HG03442 (cell line): Measurements from ENCODE around the gene PITPNM2.
"Not testable (repeated sequence)": the region's sequence is repeated elsewhere in the genome, so short reads cannot be mapped to it uniquely, and the experiment has no call there.

ENCODE experiments used
- ATAC-seq: cut with Tn5 transposase; IDR thresholded peaks from one replicate; pipeline ENCODE4 v1.9.1; 2021; ENCODE audit warnings: mild to moderate bottlenecking, moderate library complexity; ENCODE audit not compliant: unreplicated experiment

Gene PITPNM2

GRCh38 chr12:123121670-123122069 is 29.2 kb downstream of the PITPNM2 start:
- no peak for ATAC-seq

DNA sequence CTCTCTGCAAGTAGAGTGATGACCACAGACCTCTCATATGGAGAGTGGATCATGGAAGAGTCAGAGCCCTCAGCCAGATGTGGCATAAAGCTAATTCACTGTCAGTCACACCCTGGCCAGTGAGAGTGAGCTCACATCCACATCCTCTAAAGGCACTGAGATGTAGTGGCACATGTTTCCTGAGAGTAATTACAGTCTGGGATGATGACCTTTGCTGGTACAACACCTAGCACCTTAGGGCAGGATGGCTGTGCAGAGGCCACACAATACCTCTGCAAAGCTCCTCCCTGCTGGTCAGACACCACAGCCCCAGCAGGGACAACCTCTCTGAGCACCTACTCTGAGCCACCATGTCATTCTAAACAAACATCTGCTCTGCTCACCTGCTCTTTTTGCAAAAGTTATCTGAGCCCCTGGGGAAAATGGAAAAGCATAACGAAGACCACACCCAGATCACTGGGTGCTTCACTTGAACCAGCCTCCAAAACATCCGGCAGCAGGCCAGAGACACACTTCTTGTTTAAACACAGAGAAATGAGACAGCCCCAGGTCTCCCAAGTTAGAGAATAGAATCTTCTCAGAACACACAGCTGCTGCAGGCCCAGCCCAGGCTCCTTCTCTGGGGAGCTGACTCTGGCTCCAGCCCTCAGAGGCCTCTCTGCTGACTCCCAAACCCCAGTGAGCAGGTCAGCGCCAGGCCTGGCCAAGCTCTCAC is 30.3 kb downstream of the PITPNM2 start:
- ATAC-seq: peak; percentile 22

- peak; percentile 77 for ATAC-seq
Measured at GRCh38 chr12:123119808-123120207, 31.1 kb downstream of the PITPNM2 start.

DNA sequence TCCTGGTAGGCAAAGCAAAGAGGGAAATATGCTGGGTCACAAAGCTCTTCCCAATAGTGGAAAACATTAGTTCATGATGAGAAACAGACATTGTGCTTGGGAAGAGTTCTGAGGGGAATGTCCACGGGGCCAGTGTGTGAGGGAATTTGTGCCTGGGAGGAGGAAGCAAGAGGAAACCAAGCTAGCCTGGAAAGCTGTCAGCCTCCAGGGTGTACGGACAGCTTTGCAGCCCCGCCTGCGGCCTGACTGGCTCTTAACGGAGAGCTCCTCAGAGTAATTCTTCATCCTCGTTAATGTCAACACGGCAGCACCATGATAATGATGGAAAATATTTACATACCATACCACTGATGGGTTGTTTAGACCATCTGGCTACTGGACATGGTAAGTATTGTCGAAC is 32.4 kb downstream of the PITPNM2 start:
- no peak for ATAC-seq

- no peak for ATAC-seq
Measured at GRCh38 chr12:123115409-123116121, 35.3 kb downstream of the PITPNM2 start.

DNA sequence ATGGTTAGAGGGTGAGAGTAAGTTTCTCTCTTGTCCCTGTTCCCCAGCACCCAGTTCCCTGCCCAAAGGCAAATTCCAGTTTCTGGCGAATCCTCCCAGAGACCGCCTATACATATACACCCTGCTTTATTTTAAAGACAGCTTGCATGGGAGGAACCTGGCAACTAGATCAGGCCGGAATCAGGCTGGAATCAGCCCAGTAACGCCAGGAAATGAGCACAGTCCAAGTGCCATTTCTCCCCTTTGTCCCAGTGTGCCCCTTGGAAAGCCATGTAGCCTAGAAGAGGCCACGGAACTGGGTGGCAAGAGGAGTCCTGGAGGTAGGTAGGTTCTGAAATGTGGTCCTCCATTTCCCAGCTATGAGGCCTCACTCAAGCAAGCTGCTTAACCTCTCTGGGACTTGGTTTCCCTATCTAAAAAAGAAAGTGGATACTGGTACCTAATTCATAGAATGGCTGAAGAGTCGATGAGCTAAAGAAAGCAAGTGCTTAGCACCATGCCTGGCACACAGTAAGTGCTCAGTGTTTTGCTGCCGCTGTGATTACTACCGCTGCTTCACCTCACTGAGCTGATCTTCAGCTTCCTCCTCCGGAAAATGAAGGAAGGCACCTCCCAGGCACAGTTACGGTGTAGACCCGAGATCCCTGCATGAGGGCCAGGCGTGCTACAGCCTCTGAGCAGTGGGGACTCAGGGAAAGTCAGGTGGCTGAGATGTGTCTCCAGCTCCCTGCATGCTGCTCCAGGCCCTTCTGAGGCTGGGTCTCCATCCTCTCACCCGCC is 36.4 kb downstream of the PITPNM2 start:
- ATAC-seq: no peak

DNA sequence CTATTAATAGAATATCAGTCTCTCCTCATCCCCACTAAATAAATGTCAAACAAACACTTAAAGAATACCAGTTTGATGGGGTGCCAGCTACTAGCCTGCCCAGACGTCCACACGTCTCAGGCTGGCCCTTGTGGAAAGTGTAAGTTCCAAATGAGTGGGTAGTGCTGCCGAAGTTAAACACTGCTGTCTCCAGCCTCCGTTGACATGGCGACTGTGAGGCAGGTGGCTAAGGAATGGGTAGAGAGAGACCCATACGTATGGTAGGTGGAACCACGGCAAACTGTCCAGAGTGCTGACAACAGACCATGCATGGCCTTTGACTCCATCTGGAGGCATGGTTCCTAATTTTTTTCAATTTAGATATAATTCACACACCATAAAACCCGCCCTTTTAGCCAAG is 37.9 kb downstream of the PITPNM2 start:
- ATAC-seq: no peak

DNA sequence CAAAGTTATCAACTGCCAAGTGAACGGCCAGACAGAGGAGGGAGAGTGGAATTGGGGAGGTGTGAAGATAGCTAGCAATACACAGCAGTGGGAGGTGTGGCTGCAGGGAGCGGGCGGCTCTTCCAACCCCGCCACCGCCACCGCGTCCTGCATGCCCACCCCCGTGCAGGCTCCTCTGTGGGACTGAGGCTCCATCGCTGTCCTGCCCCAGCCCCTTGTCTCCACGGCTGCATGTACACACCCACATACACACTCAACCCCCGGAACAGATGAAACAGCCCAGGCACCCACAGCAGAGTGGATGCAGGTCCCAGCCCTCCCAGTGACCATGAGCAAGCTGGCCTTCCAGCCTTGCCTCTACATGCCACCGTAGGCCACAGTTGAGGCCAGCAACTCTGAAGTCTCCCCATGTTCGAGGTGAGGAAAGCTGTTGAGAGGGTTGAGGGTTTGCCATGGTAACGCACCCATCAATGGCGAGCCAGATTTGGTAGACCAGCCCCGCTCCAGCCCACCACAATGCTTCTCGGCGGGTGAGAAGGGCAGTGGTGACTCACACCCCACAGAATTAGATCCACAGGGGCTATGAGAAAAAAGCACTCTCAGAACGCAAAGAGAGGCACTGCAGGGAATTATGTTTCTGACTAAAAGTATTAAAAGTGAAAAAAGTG is 39.3 kb downstream of the PITPNM2 start:
- no peak for ATAC-seq

- ATAC-seq: no peak
Measured at GRCh38 chr12:123109319-123109772, 41.5 kb downstream of the PITPNM2 start.

DNA sequence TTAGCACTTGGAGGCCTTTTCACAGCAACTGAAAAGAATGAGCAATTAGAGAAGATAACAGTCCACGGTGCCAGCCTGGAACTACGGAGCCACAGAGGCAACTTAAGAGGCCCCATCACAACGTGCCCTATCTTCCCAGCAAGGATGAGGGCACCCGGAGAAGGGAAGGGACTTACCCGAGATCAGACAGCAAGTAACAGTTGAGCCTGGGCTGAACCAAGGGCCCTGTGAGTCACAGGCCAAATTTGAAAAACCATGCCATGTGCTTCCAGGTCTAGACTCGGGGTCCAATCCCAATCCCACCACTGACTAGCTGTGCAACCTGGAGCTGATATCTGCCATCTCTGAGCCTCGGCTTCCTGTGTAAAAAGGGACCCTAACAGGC is 42.2 kb downstream of the PITPNM2 start:
- ATAC-seq: no peak

DNA sequence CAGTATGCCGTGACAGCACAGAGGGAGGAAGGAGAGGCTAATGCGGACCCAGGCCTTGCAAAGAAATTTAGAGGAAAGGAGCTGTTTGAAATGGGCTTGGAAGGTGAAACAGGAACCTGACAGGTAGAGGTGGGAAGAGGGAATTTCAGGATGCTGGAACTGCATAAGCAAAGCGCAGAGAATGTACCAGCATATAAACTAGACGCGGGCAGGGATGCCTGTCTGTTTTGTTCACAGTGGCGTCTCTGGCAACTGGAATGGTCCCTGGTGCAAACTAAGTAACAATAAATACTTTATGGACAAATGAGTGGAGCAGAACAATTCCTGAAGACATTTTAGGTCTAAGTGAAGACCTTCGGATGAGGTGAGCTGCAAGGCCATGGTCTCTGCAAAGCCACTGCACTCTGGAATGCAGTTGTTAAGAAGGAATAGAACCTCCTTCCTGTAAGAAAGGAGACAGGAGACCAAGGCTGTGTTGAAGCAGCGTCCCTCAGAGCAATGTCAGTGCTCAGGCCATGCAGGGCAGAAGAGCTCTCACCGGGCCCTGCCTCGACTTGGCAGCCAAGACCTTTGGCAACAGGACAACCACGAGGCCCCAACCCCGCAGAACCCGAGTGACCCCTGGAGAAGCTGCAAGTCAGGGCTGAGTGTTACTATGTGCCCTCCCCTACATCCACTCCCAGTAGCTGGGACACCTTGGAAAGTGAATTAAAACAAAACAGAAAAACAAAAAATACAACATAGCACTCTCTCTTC is 42.8 kb downstream of the PITPNM2 start:
- no peak for ATAC-seq

DNA sequence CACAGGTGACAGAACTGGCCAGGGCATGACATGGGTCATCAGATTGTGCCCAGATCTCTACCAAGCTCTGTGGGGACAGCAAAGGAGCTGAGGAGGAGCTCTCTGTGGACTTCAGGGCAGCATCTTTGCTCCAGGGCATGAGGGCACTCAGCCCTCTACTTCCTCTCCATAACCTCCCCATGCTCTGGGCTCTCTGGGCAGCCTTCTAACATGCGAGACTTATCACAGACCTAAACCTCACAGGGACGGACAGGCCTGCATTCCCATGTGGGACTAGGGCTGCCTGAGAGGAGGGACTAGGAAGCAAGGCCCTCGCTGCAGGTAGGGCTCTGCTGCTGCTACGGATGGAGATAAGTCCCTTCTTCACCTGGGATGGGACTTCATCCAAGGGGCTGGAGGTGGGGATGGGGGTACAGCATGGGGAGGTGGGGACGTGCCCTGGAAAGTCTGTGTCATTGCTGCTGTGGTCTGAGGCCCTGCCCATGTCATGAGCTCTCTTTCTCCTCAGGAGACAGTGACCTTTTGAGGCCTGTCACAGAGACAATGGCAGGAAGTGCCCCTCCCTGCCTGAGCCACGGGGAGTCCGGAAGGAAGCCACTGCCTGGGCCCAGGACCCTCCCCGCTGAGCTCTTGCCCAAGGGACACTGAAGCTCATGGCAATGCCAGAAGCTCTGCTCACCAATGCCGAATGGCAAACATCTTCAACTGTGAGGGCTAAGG is 44.1 kb downstream of the PITPNM2 start:
- ATAC-seq: no peak

DNA sequence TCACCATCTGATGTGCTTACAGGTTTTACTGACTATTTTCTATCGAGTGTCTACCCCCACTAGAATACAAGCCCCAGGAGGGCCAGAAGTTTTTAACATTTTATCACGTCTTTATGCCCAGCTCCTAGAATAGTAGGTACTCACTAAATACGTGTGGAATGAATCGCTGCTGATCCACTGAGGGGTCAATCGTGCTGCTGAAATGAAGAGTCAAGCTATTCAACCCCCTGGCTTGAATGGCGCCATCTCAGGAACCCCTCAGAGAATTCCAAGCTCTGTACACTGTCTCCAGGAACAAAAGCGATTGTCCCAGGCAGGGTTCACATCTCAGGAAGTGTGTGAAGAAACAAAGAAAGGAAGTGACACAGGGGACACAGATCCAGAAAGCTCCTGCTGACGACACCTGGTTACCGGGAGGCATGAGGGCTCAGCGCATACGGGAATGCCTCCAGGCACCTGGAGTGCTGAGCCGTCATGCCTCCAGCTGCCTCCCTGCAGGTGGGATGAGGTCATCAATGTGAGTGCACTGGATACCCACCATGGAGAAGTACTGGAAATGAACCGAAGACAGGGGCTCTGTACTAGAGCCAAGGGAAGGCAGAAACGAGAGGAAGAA is 45.6 kb downstream of the PITPNM2 start:
- no peak for ATAC-seq

DNA sequence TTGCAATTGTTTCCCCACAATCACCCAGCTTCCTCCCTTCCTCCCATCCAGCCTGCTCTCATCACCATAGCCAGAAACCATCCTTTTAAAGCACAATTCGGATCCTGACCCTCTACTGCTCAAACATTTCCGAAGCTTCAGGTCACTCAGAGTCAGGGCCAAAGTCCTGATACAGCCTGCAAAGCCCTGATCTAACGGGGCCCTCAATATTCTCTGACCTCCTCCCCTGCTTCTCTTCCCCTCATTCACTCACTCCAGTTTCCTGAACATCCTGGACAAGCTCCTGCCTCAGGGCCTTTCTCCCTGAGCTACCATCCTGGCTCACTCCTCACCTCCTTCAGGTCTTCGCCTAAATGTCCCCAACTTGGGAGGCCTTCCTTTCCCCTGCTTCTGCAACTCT is 46.1 kb downstream of the PITPNM2 start:
- no peak for ATAC-seq

GRCh38 chr12:123104094-123104493 is 46.8 kb downstream of the PITPNM2 start:
- ATAC-seq: not testable (repeated sequence)

- ATAC-seq: no peak
Measured at GRCh38 chr12:123102781-123103503, 47.9 kb downstream of the PITPNM2 start.

DNA sequence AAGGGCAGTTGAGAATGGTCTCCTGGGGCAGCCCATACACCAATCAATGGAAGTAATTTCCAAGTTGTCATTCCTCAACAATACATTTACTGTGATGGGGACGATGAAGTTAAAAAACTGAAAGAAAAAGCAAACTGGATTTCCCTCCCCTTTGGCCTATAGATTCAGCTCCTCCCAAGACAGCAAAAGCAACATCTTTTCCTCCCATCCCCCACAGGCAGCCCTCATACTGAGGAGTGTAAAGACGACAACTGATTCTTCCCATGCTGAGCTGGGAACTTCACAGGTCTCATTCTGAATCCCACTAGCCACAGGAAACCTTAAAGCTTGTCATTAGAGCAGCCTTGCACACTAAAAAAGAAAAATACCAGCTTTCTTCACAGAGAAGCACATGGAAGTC is 48.5 kb downstream of the PITPNM2 start:
- ATAC-seq: no peak

DNA sequence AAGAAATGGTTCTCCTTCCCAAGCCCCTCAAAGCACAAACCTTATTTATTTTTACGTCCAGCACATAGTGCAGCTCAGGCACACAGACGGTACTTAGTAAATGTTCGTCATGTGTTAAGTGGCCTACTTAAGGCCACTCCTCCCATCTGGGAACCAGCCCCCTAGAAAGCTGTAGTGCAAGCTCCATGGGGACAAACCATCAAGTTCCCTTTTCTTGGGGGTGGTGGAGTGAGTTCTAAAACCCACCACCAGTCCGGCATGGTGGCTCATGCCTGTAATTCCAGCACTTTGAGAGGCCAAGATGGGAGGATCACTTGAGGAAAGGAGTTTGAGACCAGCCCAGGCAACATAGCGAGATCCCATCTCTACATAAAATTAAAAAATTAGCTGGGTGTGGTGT is 49.4 kb downstream of the PITPNM2 start:
- ATAC-seq: no peak
